Myocyte (in vitro differentiated cells): ENCODE measurements around the gene KLHDC7B. TPM values are rescaled to one million over a fixed set of nuclear protein-coding genes. Genes with fewer than 3 reads are reported as not detected.
"Not testable (repeated sequence)": the region's sequence is repeated elsewhere in the genome, so short reads cannot be mapped to it uniquely, and the experiment has no call there.

Source experiments
- DNase-seq: peaks from one replicate; pipeline ENCODE4 v3.0.0-alpha.2; 2012; ENCODE audit warnings: low read depth
- total RNA-seq: library from RNA; depleted of rRNA; stranded (reverse); fragments of >200 nt; gene quantifications from 2 replicates; pipeline ENCODE4 v1.2.3, GENCODE V29; 2014

Gene KLHDC7B
- total RNA-seq, 1 donor from 2014 or later = not detected

- no peak for DNase-seq
These were observed 16.2 kb upstream of the KLHDC7B start for GRCh38 chr22:50529416-50529896.

GRCh38 chr22:50529897-50530579 lies 15.7 kb upstream of the KLHDC7B start, which contains the start of gene TYMP:
TYMP (minus strand) TSS chr22:50530012; CDS start chr22:50529709, 303 bp downstream.
- peak; percentile 45 for DNase-seq

GRCh38 chr22:50530580-50530876 lies 15.2 kb upstream of the KLHDC7B start:
- no peak for DNase-seq

- DNase-seq = peak; percentile 48
These were observed 14.7 kb upstream of the KLHDC7B start for GRCh38 chr22:50530877-50531545.

GRCh38 chr22:50531546-50531961 lies 14.1 kb upstream of the KLHDC7B start:
- DNase-seq = no peak

GRCh38 chr22:50531962-50532674 lies 13.6 kb upstream of the KLHDC7B start:
- peak; percentile 53 for DNase-seq

- DNase-seq = no peak
These were observed 12.6 kb upstream of the KLHDC7B start for GRCh38 chr22:50532824-50533796.

- not testable (repeated sequence) for DNase-seq
These were observed 11.6 kb upstream of the KLHDC7B start for GRCh38 chr22:50533856-50534711.

- DNase-seq = no peak
These were observed 10.6 kb upstream of the KLHDC7B start for GRCh38 chr22:50535113-50535512.

- DNase-seq = no peak
These were observed 9.5 kb upstream of the KLHDC7B start for GRCh38 chr22:50536226-50536625.

- no peak for DNase-seq
These were observed 7.9 kb upstream of the KLHDC7B start for GRCh38 chr22:50537765-50538164.

GRCh38 chr22:50540381-50540780 lies 5.3 kb upstream of the KLHDC7B start:
- DNase-seq = no peak

- not testable (repeated sequence) for DNase-seq
These were observed 4.1 kb upstream of the KLHDC7B start for GRCh38 chr22:50541667-50542026.

- DNase-seq = no peak
These were observed 3.2 kb upstream of the KLHDC7B start for GRCh38 chr22:50542416-50542927.

- DNase-seq = no peak
These were observed 1.5 kb upstream of the KLHDC7B start for GRCh38 chr22:50544078-50544745.

- no peak for DNase-seq
These were observed 899 bp upstream of the KLHDC7B start for GRCh38 chr22:50544746-50545253.

- no peak for DNase-seq
These were observed 895 bp downstream of the KLHDC7B start for GRCh38 chr22:50546326-50547262.
